ENCODE results near the gene GNA12.

Gene GNA12

GRCh38 chr7:2757904-2758672 is 86.0 kb downstream of the GNA12 start:
- no peak for TF ChIP-seq CTCF (IDR thresholded peaks at IDR 0.05; ENCODE audit: low read length, missing control alignments)
- DNase-seq (ENCODE audit: low read depth): peak; percentile 97
- H3K4me3 ChIP-seq (replicated peaks; ENCODE audit: low read depth, low read length): peak overlapping the region; percentile 36

GRCh38 chr7:2757361-2757903 is 86.7 kb downstream of the GNA12 start:
- no peak for DNase-seq (ENCODE audit: low read depth)
- TF ChIP-seq CTCF (IDR thresholded peaks at IDR 0.05; ENCODE audit: low read length, missing control alignments): no peak
- H3K4me3 ChIP-seq (replicated peaks; ENCODE audit: low read depth, low read length): peak overlapping the region; percentile 20

GRCh38 chr7:2755531-2755930 is 88.6 kb downstream of the GNA12 start:
- no peak for DNase-seq (ENCODE audit: low read depth)
- no peak overlapping the region for H3K4me3 ChIP-seq (replicated peaks; ENCODE audit: low read depth, low read length)
- no peak for TF ChIP-seq CTCF (IDR thresholded peaks at IDR 0.05; ENCODE audit: low read length, missing control alignments)

GRCh38 chr7:2754912-2755311 is 89.2 kb downstream of the GNA12 start:
- H3K4me3 ChIP-seq (replicated peaks; ENCODE audit: low read depth, low read length): no peak overlapping the region
- no peak for DNase-seq (ENCODE audit: low read depth)
- TF ChIP-seq CTCF (IDR thresholded peaks at IDR 0.05; ENCODE audit: low read length, missing control alignments): no peak

GRCh38 chr7:2754086-2754485 is 90.0 kb downstream of the GNA12 start:
- peak; percentile 43 for DNase-seq (ENCODE audit: low read depth)
- H3K4me3 ChIP-seq (replicated peaks; ENCODE audit: low read depth, low read length): no peak overlapping the region
- no peak for TF ChIP-seq CTCF (IDR thresholded peaks at IDR 0.05; ENCODE audit: low read length, missing control alignments)

- DNase-seq (ENCODE audit: low read depth): no peak
- TF ChIP-seq CTCF (IDR thresholded peaks at IDR 0.05; ENCODE audit: low read length, missing control alignments): no peak
- no peak overlapping the region for H3K4me3 ChIP-seq (replicated peaks; ENCODE audit: low read depth, low read length)
Observed at GRCh38 chr7:2753148-2753547, 91.0 kb downstream of the GNA12 start.

GRCh38 chr7:2751086-2751485 is 93.0 kb downstream of the GNA12 start:
- no peak for TF ChIP-seq CTCF (IDR thresholded peaks at IDR 0.05; ENCODE audit: low read length, missing control alignments)
- DNase-seq (ENCODE audit: low read depth): no peak
- no peak overlapping the region for H3K4me3 ChIP-seq (replicated peaks; ENCODE audit: low read depth, low read length)
